GM18951 (cell line): Measurements from ENCODE around the gene TMEM132D.

Source experiments
- POLR2A ChIP-seq: IDR thresholded peaks from 4 replicates; pipeline ENCODE4 v1.6.1; 2011; ENCODE audit warnings: mild to moderate bottlenecking; ENCODE audit not compliant: insufficient read length, insufficient read depth; ENCODE audit errors: extremely low read depth
- in situ Hi-C: fragments of 300-500 bp; cut with MboI; formaldehyde crosslinking; loops from one replicate; pipeline ENCODE4 v1.12.0; 2022; ENCODE audit warnings: low sequenced_read_pairs, mixed read lengths, inconsistent platforms; ENCODE audit not compliant: unreplicated experiment

TMEM132D gene

DNA sequence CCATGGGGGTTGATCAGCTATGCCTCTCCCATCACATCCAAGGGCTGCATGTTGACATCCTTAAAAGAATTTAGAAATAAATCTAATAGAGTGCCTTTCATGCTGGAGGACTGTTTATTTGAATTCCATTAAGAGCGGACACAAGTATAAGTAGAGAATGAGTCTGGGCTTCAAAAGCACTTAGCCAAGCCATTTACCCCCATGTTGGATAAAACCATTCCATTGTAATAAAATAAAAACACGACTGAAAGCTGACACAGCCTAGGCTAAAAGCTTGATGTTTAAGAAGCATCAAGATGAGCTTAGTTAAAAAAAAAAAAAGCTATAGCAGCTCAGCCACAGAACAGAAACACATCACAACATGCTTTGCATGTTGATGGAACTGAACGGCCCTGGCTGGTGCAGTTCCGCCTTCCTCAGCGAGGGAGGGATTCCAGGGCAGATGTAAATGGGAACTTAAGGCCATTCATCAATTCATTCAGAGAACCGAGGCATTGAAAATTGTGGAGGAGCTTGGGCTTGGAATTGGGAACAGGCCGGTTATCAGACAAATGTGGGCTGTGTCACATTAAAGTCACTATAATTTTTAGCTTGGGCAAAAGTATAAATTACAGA, 41.2 kb downstream of the TMEM132D start:
- TF ChIP-seq POLR2A = no peak
- in situ Hi-C loops = no loop called here

DNA sequence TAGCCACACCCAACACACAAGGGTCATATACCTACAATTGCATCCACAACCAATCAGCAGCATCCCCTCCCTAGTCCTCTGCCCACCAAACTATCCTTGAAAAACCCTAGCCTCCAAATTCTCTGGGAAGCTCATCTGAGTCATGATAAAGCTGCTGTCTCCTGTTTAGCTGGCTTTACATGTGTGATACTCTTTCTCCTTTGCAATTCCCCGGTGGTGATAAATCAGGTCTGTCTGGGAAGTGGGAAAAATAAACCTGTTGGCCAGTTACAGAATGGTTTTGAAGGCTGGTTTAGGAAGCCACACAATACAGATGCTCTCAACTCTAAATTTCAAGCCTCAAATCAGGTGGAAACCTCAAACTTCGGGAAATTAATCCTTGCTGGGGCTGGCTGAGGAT, 41.9 kb downstream of the TMEM132D start:
- in situ Hi-C loops = no loop called here

DNA sequence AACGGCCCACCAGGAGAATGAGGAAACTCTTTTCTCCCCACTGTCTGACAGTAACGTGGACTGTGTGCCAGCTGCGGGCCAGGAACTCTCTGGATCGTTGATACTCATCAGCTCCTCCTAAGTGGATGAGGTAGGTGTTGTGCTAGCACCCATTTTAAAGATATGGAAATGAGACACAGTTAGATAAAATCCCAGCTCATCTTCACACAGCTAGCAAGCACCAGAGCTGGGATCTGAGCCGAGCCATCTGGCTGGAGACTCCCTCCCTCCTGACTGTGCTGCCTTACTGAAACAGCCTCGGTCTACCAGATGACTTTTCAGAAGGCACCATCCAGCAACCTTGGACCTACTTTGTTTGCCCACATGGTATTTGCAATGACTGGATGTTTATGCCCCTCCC, 49.2 kb downstream of the TMEM132D start:
- in situ Hi-C loops = no loop called here

More for the DNA sequence above, 41.9 kb downstream of the TMEM132D start:
- TF ChIP-seq POLR2A = no peak

DNA sequence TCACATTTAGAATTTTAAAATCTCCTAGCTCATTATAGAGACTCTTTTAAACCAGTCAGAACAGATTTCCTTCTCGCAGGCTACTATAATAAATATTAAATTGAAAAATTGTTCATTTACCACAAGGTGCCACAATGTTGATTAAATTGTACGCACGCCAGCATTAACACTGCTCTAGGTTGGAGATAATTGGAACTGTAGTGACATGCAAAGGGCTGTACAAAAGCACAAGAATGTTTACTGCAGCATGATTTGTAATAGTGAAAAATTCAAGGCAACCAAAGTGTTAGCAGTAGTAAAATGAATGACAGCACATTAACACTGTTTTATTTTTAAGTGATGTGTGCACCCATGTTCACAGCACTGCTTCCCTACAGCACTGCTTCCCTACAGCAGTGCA, 52.5 kb downstream of the TMEM132D start:
- in situ Hi-C loops = no loop called here
- TF ChIP-seq POLR2A = no peak

More for the DNA sequence above, 49.2 kb downstream of the TMEM132D start:
- no peak for TF ChIP-seq POLR2A

DNA sequence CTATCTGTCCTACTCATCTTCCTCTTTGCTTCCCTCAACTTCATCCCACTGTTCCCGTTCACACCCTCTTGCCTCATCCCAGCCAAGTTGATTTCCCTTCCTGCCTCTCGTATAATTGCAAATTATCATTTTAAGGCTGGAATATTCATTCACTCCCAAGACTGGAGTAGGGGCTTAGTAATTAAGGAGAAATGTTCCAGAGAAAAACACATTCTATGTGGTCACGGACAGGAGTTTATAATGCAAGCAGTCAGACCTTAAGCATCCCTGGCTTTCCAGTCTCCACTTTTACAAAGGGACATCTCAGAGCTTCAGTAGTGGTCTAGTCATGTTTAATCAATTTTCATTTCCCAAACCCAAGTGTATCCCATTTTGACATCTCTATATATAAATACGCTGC, 54.9 kb downstream of the TMEM132D start:
- in situ Hi-C loops = no loop called here
- no peak for TF ChIP-seq POLR2A

DNA sequence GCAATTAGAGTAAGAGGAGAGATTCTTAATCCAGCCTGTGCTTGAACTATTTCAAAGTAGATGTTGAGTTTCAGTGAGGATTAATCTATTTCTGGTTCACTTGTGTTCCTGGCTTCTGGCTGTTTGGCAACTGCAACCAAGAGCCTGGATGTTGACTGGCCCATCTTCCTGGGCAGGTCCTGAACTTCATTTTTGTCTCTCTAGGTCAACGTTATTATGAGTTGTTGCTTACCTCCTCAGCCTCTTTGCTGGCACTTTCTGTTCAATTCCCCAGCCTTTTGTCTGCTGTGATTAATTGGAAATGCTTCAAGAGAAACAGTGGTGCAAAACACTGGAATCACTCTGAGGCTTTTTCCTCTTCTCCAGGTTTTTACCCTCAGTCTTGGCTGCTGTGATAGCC, 56.8 kb downstream of the TMEM132D start:
- no peak for TF ChIP-seq POLR2A

DNA sequence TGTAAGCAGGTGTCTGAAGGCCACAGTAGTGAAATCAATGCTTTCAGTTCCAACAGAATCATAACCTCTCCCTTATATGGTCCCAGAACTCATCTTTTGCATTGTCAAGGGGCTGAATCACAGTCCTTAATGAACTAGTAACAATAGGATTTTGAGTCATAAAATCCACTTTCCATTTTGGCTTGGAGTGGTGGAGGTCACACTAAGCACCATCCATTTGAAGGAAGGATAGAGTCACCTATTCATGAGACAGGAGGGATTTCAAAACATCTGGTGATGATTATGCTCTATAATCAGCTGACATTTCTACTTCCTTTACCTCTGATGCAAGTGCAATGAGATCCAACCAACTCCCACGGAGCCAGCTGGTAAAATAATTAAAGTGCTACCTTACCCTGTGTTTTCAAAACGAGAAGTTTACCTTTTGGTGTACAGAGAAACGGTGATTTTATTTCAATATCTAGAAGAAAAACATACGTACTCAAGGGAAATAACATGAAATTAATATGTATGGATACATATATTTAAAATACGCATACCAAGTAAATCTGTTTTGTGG, 59.1 kb downstream of the TMEM132D start:
- in situ Hi-C loops = no loop called here
- TF ChIP-seq POLR2A = no peak

More for the DNA sequence above, 56.8 kb downstream of the TMEM132D start:
- in situ Hi-C loops = no loop called here

DNA sequence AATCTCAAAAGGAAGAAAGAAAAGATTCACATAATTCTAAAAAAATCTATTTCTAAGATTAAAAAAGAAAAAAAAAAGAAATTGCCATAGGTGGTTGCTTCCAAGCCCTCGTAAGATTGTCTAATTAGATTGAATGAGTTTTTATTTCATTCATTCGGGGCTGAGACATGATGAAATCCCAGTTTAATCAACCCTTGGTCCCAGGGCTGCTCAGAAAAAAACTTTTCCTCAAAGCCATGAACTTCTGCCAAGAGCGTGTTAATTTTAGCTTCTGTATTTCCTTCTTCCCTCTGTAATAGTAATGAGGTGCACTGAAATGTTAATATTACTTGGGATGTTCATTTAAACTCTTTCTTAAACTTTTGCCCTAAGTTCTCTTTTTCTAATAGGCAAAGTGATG, 62.6 kb downstream of the TMEM132D start:
- no peak for TF ChIP-seq POLR2A
- in situ Hi-C loops = no loop called here

DNA sequence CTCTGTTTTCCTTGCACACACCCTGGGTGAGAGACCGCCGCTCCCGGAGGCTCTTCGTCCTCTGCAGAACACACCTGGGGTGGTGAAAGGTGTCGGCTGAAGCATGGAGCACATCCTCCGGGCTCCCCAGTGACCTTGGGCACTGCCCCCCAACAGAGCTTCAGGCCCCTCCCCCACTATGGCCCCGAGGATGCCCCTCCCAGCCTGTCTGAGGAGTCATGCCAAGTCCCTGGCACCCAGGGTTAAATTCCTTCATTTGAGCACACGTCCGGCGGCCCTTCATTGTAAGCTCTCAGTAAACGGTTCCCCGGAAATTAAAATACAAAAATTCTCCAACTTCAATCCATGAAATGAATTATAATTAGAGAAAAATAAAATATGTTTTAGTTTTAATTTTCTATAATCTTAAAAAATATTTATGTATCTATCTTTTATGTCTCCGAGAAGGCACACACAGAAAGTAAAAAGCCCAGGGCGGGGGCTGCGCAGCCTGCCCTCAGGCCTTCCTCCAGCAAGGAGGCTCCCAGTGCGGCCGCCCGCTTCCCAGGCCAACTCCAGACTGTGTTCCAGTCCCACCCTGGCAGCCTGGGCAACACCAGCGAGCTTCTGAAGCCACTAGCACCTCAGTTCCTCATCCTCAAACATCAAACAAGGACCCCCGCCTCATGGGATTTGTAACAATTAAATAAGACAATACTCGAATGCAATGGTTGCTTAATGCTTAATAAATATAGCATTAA, 63.5 kb downstream of the TMEM132D start:
- in situ Hi-C loops = no loop called here
- TF ChIP-seq POLR2A = no peak

DNA sequence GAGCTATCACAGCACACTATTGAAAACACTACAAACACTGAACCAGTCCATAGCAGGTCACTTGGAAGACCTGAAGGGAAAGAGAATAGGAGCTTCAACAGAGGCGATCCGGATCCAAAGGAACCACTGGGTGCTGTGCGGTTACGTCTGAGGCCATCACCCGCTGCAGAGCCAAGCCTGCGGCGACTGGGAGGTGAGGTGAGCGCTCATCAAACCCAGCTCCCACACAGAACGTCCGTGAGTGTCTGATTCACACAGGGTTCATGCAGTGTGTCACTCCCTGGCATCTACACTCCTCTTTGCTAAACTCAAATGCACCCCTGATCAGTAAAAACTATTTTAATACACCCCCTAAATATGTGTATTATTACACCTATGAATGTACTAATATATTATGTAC, 64.1 kb downstream of the TMEM132D start:
- in situ Hi-C loops = no loop called here
- no peak for TF ChIP-seq POLR2A

DNA sequence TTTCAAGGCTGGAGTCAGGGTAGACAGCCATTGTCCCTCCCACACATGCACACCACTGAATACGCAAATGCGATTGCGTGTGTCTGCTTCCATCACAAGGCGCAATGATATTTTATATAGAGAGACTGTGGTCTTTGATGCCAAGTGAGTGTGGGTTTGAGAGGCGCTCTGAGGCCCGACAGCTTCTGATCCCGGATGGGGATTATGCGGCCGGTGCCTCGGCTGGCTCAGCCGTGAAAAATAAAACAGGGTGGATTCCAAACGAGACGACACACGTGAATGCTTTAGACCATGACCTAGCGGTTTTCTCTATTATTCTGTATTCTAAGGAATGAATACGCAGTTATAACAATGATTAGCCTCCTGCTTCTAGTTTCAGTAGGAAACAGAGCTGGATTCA, 72.5 kb downstream of the TMEM132D start:
- in situ Hi-C loops = no loop called here
- no peak for TF ChIP-seq POLR2A

DNA sequence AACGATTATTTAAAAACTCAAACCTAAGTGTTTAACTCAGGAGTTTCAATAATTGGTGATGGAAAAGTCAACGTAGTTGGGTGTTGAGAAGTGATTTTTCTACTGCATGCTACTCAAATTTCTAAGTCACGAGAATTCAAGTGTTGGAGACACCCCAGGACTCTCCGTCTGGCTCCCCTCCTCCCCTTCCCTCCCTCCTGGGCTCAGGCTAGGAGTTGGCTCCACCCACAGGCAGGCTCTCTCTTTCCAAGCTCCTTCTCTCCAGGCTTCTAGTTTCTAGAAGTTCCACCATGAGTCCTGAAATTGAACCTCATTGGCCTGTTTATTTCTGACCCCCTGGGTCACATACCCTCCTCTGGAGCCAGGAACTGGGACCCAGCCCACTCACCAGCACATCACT, 73.0 kb downstream of the TMEM132D start:
- TF ChIP-seq POLR2A = no peak
- in situ Hi-C loops = no loop called here

DNA sequence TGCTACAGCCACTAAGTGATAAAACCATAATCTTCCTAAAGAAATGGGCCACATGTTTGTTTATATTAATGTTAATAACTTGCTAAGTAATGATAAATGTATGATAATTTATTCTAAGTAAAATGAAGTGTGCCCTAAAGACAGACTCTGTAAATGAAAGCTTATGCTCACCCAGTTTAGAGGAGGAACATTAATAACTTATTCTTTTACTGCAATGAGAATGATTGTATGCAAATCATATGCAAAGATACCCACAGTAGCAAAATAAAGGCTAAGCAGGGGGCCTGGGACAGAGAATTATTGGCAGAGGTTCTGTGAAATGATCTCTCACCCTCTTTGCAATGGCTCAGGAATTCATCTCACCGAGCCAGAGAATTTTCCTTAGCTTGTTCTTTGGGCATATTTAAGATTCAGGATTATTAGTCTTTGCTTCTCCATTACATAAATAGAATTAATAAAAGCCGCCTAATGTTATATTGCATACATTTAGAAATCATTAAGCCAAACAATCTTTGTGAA, 75.9 kb downstream of the TMEM132D start:
- in situ Hi-C loops = no loop called here

More for the DNA sequence above, 75.9 kb downstream of the TMEM132D start:
- no peak for TF ChIP-seq POLR2A
